GM21515 (cell line): ENCODE measurements around the gene FAM13A.
"Not testable (repeated sequence)": the region's sequence is repeated elsewhere in the genome, so short reads cannot be mapped to it uniquely, and the experiment has no call there.

Experiments
- ATAC-seq: cut with Tn5 transposase; IDR thresholded peaks from one replicate; pipeline ENCODE4 v1.9.1; 2021; ENCODE audit not compliant: unreplicated experiment

Gene FAM13A

GRCh38 chr4:89044147-89044900 is 12.7 kb downstream of the FAM13A start:
- ATAC-seq = no peak

- ATAC-seq = no peak
These were observed 14.9 kb downstream of the FAM13A start for GRCh38 chr4:89042055-89042454.

- no peak for ATAC-seq
These were observed 17.2 kb downstream of the FAM13A start for GRCh38 chr4:89039730-89040338.

- no peak for ATAC-seq
These were observed 20.4 kb downstream of the FAM13A start for GRCh38 chr4:89036535-89036934.

- no peak for ATAC-seq
These were observed 25.7 kb downstream of the FAM13A start for GRCh38 chr4:89031272-89031671.

- ATAC-seq = no peak
These were observed 27.4 kb downstream of the FAM13A start for GRCh38 chr4:89029591-89029990.

GRCh38 chr4:89026542-89026941 is 30.4 kb downstream of the FAM13A start:
- no peak for ATAC-seq

- peak; percentile 99 for ATAC-seq
These were observed 32.8 kb downstream of the FAM13A start for GRCh38 chr4:89024051-89024675.

GRCh38 chr4:89023140-89023539 is 33.8 kb downstream of the FAM13A start:
- no peak for ATAC-seq

GRCh38 chr4:89022426-89023128 is 34.4 kb downstream of the FAM13A start:
- no peak for ATAC-seq

- no peak for ATAC-seq
These were observed 35.3 kb downstream of the FAM13A start for GRCh38 chr4:89021684-89022083.

GRCh38 chr4:89021062-89021461 is 35.9 kb downstream of the FAM13A start:
- no peak for ATAC-seq

- ATAC-seq = not testable (repeated sequence)
These were observed 42.1 kb downstream of the FAM13A start for GRCh38 chr4:89014897-89015296.

GRCh38 chr4:89009761-89010369 is 47.1 kb downstream of the FAM13A start:
- ATAC-seq = no peak

- ATAC-seq = no peak
These were observed 47.9 kb downstream of the FAM13A start for GRCh38 chr4:89009115-89009514.

GRCh38 chr4:89008166-89008565 is 48.8 kb downstream of the FAM13A start:
- ATAC-seq = no peak

- ATAC-seq = no peak
These were observed 49.5 kb downstream of the FAM13A start for GRCh38 chr4:89007338-89007939.

GRCh38 chr4:89006307-89006706 is 50.7 kb downstream of the FAM13A start:
- ATAC-seq = no peak

- ATAC-seq = not testable (repeated sequence)
These were observed 51.9 kb downstream of the FAM13A start for GRCh38 chr4:89005066-89005465.

GRCh38 chr4:89001647-89002445 is 55.1 kb downstream of the FAM13A start:
- no peak for ATAC-seq
